HG03565 (cell line): Measurements from ENCODE around the gene CIZ1.

Source experiments
- ATAC-seq: cut with Tn5 transposase; IDR thresholded peaks from one replicate; pipeline ENCODE4 v1.9.1; 2021; ENCODE audit warnings: mild to moderate bottlenecking, moderate library complexity; ENCODE audit not compliant: unreplicated experiment

CIZ1 gene

GRCh38 chr9:128214571-128215490 lies 23.5 kb upstream of the CIZ1 start:
- no peak for ATAC-seq

GRCh38 chr9:128213746-128214497 lies 22.6 kb upstream of the CIZ1 start:
- no peak for ATAC-seq

- no peak for ATAC-seq
Measured at GRCh38 chr9:128211981-128212281, 20.6 kb upstream of the CIZ1 start.

GRCh38 chr9:128211186-128211980 lies 20.0 kb upstream of the CIZ1 start:
- no peak for ATAC-seq

GRCh38 chr9:128208946-128209669 lies 17.7 kb upstream of the CIZ1 start:
- no peak for ATAC-seq

GRCh38 chr9:128208386-128208785 lies 17.0 kb upstream of the CIZ1 start:
- ATAC-seq, result no peak

GRCh38 chr9:128206916-128207910 lies 15.8 kb upstream of the CIZ1 start:
- ATAC-seq, result no peak

GRCh38 chr9:128206484-128206883 lies 15.1 kb upstream of the CIZ1 start:
- ATAC-seq, result no peak

- no peak for ATAC-seq
Measured at GRCh38 chr9:128205296-128205944, 14.0 kb upstream of the CIZ1 start.

GRCh38 chr9:128204858-128205257 lies 13.5 kb upstream of the CIZ1 start:
- no peak for ATAC-seq

GRCh38 chr9:128203707-128204551 lies 12.6 kb upstream of the CIZ1 start:
- ATAC-seq, result no peak

GRCh38 chr9:128203024-128203706 lies 11.8 kb upstream of the CIZ1 start, which contains the start of gene DNM1:
DNM1 (plus strand) TSS chr9:128203379; CDS start chr9:128203471, 92 bp downstream.
- peak; percentile 75 for ATAC-seq

- ATAC-seq, result no peak
Measured at GRCh38 chr9:128202648-128203023, 11.3 kb upstream of the CIZ1 start.

- ATAC-seq, result no peak
Measured at GRCh38 chr9:128201441-128202369, 10.3 kb upstream of the CIZ1 start.

- no peak for ATAC-seq
Measured at GRCh38 chr9:128193469-128194096, 2.2 kb upstream of the CIZ1 start.
